DMS53 treated with DMSO at 0.1 percent for 48 hours (cell line): ENCODE data around the gene ATP5ME.
A peak's percentile ranks its signal among the peaks of the same experiment; 100 is the strongest.
"Not testable (repeated sequence)": the region's sequence is repeated elsewhere in the genome, so short reads cannot be mapped to it uniquely, and the experiment has no call there.

ENCODE experiments used
- DNase-seq: peaks from one replicate; lab custom pipeline; 2025; ENCODE audit not compliant: unreplicated experiment; lab: John Stamatoyannopoulos, UW

The ATP5ME gene, protein sequence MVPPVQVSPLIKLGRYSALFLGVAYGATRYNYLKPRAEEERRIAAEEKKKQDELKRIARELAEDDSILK

DNA sequence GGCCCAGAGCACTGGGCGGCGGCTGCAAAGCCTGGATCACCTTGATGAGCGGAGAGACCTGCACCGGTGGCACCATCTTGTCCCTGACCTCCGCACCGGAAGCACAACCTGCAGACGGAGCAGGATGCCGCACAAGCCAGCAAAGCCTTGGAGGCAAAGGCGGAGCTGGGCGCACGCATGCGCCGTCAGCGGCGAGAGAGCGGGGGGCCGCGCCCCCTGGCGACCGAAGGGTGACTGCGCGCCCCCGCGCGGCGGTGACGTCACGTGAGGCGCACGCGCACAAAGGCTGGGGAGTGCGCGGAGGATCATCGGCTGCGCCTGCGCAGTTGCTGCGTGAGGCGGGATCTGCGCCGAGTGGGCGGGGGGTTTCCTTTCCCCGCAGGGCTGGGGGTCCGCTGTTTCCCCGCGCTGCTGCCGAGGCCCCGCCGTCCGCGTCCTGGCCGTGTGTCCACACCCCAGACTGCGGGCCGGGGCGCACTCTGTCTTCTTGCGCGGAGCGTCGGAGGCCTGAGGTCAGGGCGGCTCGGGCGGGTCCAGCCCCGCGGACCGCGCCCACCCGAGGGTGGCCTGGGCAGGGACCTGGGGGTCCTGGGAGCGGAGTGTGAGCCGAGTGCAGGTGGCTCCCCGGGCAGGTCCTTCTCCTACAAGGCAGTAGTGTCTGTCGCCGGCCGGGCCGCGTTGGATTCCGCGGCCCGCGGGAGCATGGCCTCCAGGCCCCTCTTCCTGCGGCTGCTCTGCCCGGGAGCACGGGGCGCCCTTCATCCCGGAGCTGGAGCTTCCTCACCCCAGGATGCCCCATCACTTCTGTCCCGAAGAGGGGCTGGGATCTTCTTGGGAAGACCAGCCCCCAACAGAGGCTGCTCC, at the start of gene ATP5ME, which contains the start of gene MYL5:
ATP5ME (minus strand) TSS at position 105 of the 864 bp plus-strand sequence; CDS start at position 76, 29 bp downstream.
MYL5 (plus strand) TSS at position 371 of the 864 bp plus-strand sequence. CDS start 3,485 bp downstream, outside the sequence.
- DNase-seq: peak; percentile 98

DNA sequence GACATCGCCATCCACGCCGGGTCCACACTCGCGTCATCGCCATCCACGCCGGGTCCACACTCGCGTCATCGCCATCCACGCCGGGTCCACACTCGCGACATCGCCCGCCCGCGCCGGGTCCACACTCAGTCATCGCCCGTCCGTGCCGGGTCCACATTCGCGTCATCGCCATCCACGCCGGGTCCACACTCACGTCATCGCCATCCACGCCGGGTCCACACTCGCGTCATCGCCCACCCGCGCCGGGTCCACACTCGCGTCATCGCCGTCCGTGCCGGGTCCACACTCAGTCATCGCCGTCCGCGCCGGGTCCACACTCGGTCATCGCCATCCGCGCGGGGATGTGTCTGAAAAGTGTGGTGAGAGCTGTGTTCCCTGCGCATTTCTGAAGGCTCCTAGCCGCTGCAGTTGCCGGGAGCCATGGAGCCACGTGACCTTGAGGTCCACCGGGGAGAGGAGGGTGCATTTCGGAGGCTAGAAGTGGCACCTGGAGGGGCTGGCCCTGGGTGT, 48.8 kb upstream of the ATP5ME start:
- no peak for DNase-seq

DNA sequence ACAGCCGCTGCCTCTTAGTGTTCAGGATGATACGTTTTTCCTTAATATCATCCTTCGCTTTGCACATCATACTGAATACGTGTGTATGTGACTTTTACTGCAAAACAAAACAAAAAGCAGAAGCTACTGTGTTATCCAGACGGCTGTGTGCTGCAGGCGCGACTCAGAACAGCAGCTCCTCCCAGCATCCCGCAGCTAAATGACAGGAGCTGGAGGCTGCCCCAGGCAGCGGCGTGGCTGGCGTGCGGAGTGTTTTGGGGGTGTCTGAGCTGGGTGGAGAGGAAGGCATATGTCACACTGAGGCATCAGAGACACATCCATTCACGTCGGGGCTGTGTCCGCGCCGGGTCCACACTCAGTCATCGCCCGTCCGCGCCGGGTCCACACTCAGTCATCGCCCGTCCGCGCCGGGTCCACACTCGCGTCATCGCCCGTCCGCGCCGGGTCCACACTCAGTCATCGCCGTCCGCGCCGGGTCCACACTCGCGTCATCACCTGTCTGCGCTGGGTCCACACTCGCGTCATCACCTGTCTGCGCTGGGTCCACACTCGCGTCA, 48.2 kb upstream of the ATP5ME start:
- no peak for DNase-seq

- DNase-seq: no peak
Observed at GRCh38 chr4:721261-722168, 47.4 kb upstream of the ATP5ME start.

DNA sequence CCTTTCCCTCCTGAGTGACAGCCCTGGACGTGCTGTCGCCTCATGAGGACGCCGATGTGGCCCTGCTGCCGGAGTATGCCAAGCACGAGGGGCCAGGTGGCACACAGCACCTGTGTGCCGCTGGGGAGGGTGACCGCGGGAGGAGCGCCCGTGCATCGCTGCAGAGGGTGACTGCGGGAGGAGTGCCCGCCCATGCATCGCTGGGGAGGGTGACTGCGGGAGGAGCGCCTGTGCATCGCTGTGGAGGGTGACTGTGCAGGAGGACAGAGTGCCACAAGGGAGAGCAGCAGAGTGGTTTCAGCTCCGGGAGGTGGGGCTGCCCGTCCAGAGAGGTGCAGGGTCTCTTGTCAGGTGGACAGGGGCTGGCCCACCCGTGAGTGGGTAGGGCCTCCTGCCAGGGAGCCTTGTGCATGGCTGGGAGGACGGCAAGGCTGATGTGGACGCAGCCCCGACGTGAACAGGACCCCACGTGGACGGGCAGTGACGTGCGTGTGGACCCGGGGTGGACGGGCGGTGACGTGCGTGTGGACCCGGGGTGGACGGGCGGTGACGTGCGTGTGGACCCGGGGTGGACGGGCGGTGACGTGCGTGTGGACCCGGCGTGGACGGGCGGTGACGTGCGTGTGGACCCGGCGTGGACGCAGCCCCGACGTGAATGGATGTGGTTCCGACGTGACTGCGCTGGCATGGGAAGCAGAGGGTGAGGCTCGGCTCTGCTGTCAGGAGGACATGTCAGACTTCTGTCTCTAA, 46.2 kb upstream of the ATP5ME start:
- DNase-seq: no peak

DNA sequence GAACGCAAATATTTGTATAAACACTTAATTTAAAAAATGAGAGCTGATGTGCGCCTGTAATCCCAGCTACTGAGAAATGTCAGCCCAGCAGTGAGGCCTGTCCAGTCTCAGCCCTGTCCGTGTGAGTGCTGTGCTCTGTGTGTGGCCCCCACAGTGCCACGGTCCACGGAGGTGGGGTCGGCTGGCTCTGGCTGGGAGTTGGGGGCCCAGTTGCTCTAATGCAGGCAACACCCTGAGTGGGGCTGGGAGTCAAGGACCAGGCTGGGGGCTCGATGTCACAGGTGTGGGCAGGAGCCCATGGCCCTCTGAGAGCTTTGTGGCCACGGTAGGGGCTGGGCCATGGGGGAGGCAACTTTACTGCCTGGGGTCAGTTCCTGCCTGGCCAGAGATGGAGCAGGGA, 44.4 kb upstream of the ATP5ME start:
- DNase-seq: no peak

DNA sequence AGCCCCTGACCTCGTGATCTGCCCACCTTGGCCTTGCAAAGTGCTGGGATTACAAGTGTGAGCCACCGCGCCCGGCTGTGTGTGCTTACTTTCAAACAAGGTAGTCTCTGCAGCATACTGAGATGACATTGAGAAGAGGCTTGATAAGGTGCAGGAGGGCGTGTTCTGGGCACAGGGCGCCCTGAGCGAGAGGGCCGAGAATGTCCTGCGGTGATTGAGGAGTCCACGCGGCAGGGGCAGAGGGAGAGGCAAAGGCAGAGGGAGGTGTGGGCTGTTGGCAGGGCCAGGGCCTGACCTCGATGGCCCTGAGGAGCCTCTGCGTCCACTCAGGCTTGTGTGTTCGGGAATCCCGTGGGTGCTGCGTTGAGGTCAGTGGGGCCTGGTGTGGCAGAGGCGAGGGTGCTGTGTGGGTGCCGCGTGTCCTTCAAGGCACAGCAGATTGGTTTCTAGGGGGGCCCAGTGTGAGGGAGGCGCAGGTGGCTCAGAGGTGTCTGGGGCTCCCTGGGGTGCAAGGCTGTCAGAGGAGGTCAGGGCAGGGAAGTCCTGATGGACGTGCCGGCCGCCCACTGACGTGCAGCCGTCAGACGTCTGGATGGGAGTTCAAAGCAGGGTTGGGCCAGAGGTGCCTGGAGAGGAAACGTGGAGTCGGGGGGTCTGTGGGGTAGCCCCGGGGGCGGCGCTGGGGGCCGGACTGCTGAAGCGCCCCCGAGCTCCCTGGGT, 43.7 kb upstream of the ATP5ME start:
- no peak for DNase-seq

GRCh38 chr4:714087-714486, 40.0 kb upstream of the ATP5ME start:
- DNase-seq: no peak

GRCh38 chr4:712916-713632, 39.0 kb upstream of the ATP5ME start:
- DNase-seq: no peak

DNA sequence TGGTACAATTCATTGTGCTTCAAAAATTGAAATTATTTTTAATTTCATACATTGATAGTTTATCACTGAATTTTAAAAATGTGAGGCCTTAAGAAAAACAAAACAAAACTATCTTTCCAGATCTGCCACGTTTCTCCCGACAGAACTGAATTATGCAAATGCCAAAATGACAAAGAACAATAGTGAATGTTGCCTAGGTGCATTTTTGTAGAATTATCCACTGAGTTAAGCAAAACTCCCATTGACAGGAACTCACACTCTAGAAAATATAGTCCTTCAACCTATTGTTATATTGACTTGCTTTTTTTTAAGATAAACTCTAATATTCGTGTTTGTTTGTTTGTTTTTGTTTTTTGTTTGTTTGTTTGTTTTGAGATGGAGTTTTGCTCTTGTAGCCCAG, 38.0 kb upstream of the ATP5ME start:
- DNase-seq: no peak

GRCh38 chr4:710916-711315, 36.8 kb upstream of the ATP5ME start:
- no peak for DNase-seq

DNA sequence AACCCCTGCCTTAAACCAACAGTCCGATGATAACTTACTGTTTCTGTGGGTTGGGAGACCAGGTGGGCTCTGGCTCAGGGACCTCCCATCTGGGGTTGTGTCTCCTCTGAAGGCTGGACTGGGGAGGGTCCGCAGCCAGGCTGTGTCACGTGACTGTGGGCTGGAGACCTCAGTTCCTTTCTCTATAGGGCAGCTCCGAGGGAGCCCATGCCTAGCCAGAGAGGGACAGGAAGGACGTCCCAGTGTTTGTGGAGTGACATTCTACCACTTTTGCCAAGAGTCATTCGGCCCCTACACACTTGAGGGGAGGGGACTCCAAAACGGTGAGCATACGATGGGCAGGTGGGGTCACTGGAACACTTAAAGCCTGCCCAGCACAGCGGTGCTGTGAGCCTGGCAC, 36.0 kb upstream of the ATP5ME start:
- no peak for DNase-seq

GRCh38 chr4:709348-709747, 35.3 kb upstream of the ATP5ME start:
- no peak for DNase-seq

DNA sequence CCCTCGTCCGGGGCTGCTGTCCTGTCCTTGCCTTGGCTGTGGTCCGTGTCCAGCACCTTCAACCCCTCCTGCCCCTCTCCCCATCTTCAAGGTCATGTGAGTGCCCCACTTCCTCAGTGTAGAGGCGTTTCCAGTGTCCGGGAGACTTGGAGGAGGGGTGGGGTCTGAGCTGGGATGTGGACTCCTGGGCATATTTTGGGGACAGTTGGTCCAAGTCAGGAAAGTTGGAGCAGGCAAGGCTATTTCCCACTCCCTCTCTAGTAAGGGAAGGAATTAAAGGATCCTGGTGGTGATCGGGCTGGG, 34.5 kb upstream of the ATP5ME start:
- no peak for DNase-seq

DNA sequence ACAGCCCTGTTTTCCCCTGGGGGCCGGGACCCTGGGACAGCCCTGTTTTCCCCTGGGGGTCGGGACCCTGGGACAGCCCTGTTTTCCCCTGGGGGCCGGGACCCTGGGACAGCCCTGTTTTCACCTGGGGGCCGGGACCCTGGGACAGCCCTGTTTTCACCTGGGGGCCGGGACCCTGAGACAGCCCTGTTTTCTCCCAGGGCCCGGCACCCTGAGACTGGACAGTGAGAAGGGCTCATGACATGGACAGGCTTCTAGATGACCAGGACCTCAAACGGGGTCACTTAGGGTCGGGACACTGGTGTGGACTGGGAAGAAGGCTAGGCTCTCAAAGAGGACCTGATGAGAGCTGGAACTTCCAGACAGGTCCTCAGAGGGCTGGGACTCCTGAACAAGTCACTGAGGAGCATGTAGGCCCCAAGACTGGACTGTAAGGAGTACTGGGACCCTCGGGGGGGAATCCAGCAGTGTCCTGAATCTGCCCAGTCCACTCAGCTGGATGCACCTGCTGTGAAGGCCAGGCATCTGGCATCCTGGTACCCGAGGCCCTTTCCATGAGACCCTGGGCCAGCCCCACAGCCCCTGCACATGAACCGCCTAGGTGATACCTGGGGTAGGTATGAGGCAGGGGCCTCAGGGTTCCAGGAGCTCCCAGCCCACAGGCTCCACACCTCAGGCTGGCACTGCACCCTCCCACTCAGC, 34.0 kb upstream of the ATP5ME start:
- DNase-seq: no peak

GRCh38 chr4:706834-707598, 32.9 kb upstream of the ATP5ME start:
- no peak for DNase-seq

GRCh38 chr4:706083-706633, 32.1 kb upstream of the ATP5ME start:
- DNase-seq: not testable (repeated sequence)
